OCI-LY1 (cell line): Measurements from ENCODE around the gene SLC49A3.

Experiments used
- CTCF ChIP-seq: fragments of 200-600 bp; sonication (generic), shearing (Covaris generic); IDR thresholded peaks from 2 replicates; pipeline ENCODE4 v1.5.1; 2017; ENCODE audit warnings: mild to moderate bottlenecking, antibody characterized with exemption, low read length, moderate library complexity, mixed read lengths
- EZH2 ChIP-seq: fragments of 200-600 bp; sonication (generic), shearing (Covaris generic); IDR thresholded peaks from 2 replicates; pipeline ENCODE4 v1.8.0; 2017; ENCODE audit warnings: borderline replicate concordance, mixed run types, mild to moderate bottlenecking, antibody characterized with exemption, low read length, moderate library complexity, mixed read lengths

GRCh38 chr4:732911-733630, 44.1 kb upstream of the SLC49A3 start:
- TF ChIP-seq CTCF (no peak), EZH2 (no peak)
